CD4-positive, alpha-beta T cell (primary cell): Measurements from ENCODE around the gene TTC34. TPM values are rescaled to one million over a fixed set of nuclear protein-coding genes. Genes with fewer than 3 reads are reported as not detected.
A peak's percentile ranks its signal among the peaks of the same experiment; 100 is the strongest.

Experiments used
- ATAC-seq: fragments of 200-7000 bp; cut with Tn5 transposase; one replicate; pipeline ENCODE4 v1.10.0; 2022; ENCODE audit warnings: mild to moderate bottlenecking; ENCODE audit not compliant: poor library complexity
- CTCF ChIA-PET: fragments of 350-600 bp; sonication (Branson Sonifier 250); formaldehyde crosslinking; loops from one replicate; lab custom pipeline; 2021; ENCODE audit warnings: antibody characterized with exemption, inconsistent platforms; lab: Charles Lee
- POLR2A ChIA-PET: fragments of 350-600 bp; sonication (Branson Sonifier 250); formaldehyde crosslinking; loops from one replicate; lab custom pipeline; 2021; ENCODE audit warnings: antibody characterized with exemption, inconsistent platforms; lab: Charles Lee
- DNase-seq, 14 experiments: peaks; one replicate each; pipeline ENCODE4 v3.0.0-alpha.2; 2013 to 2020; ENCODE audit warnings: mixed read lengths in 2 of 14
- H3K27ac ChIP-seq, 2 donors: one replicate each; pipeline versions ENCODE4 v1.5.1 to v1.7.0; 2013; ENCODE audit warnings: low read length in 2 of 2, low read depth in 1 of 2, mild to moderate bottlenecking in 1 of 2
- H3K27me3 ChIP-seq, 2 experiments: 1 replicate in 1 of 2; 2 replicates in 1 of 2; pipeline versions ENCODE4 v1.6.1 to v1.7.0; 2013; ENCODE audit warnings: low read length in 2 of 2, control low read depth in 1 of 2, mild to moderate bottlenecking in 1 of 2, moderate library complexity in 1 of 2; ENCODE audit not compliant: insufficient read depth in 2 of 2, control insufficient read depth in 1 of 2
- H3K36me3 ChIP-seq: one replicate; pipeline ENCODE4 v1.6.1; 2013; ENCODE audit warnings: low read length, control low read depth; ENCODE audit not compliant: insufficient read depth
- H3K4me1 ChIP-seq: one replicate; pipeline ENCODE4 v1.6.1; 2013; ENCODE audit warnings: low read length, control low read depth; ENCODE audit not compliant: insufficient read depth
- H3K4me3 ChIP-seq: one replicate; pipeline ENCODE4 v1.5.1; 2013; ENCODE audit warnings: mild to moderate bottlenecking, low read length, moderate library complexity
- H3K9me3 ChIP-seq, 2 experiments: 1 replicate in 1 of 2; 2 replicates in 1 of 2; pipeline versions ENCODE4 v1.6.1 to v1.7.0; 2013; ENCODE audit warnings: low read length in 2 of 2, mild to moderate bottlenecking in 2 of 2, control low read depth in 1 of 2, moderate library complexity in 1 of 2; ENCODE audit not compliant: control insufficient read depth in 1 of 2, insufficient read depth in 1 of 2
- H3K27ac Mint-ChIP-seq: one replicate; pipeline ENCODE4 v1.8.0; 2020; ENCODE audit warnings: mixed read lengths
- H3K27me3 Mint-ChIP-seq: one replicate; pipeline ENCODE4 v1.8.0; 2021; ENCODE audit warnings: mixed read lengths
- H3K36me3 Mint-ChIP-seq: one replicate; pipeline ENCODE4 v1.8.0; 2021; ENCODE audit warnings: low read depth, mixed read lengths
- H3K4me1 Mint-ChIP-seq: one replicate; pipeline ENCODE4 v1.8.0; 2021; ENCODE audit warnings: low read depth, mixed read lengths
- H3K4me3 Mint-ChIP-seq: one replicate; pipeline ENCODE4 v1.8.0; 2020; ENCODE audit warnings: mild to moderate bottlenecking, mixed read lengths
- H3K9me3 Mint-ChIP-seq: one replicate; pipeline ENCODE4 v1.8.0; 2020; ENCODE audit warnings: mixed read lengths
- intact Hi-C, 2 experiments: fragments of 100-400 bp; cut with DNase I in 1 of 2; cut with micrococcal nuclease in 1 of 2; formaldehyde crosslinking; loops; one replicate each; pipeline versions ENCODE4 v1.15.1 to v1.9.0; 2023 to 2025; cut with DNase I, micrococcal nuclease
- total RNA-seq, 174 experiments: library from RNA in 2 of 174; stranded (reverse) in 2 of 174; gene quantifications; one replicate each; pipeline ENCODE4 v1.2.3 and lab custom pipeline; 2021 to 2026
- TF ChIP-seq, protein P1 (sequence below): fragments of 200-600 bp; IDR thresholded peaks from one replicate; pipeline ENCODE4 v1.8.0; 2022; ENCODE audit warnings: antibody characterized with exemption, mild to moderate bottlenecking

The TTC34 gene
- total RNA-seq, 2 experiments from 2014 or later = 1.3 TPM

DNA sequence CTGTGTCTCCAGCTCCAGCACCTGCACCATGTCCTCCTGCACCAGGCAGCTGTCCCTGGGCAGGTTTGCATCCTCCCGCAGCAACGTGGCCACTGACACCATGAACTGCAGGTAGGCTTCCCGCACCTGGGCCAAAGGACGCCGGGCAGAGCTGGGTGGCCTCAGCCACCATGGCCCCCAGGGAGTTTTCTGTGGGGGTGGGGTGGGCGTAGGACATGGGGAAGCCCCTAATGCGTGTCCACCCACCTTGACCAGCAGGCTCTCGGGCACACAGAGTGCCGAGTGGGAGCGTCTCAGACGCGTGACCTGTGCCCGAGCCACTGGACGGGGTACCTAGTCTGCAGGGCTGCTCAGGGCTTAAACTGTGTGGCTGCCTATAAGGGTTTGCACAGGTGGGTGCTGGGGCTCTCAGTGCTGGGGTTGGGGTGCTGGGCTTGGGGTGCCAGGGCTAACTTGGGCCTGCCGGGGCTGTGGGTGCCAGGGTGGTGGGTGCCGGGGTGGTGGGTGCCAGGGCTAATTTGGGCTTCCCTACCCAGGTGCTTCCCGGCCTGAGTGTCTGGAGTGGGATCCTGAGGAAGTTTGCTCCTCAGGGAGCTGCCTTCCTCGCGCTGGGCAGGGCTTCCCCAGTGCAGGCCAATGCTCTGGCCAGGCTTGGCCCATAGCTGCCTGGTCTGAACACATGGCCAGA lies 197.2 kb downstream of the TTC34 start:
- peak in 1 of 14 experiments; percentile 31 for DNase-seq
- H3K4me3 Mint-ChIP-seq = no peak overlapping the region
- H3K27me3 Mint-ChIP-seq = no peaks in the 10 kb centered on the region
- no peak overlapping the region for H3K4me3 ChIP-seq
- H3K9me3 Mint-ChIP-seq = no peaks in the 10 kb centered on the region
- no peak for ATAC-seq
- no peaks in the 10 kb centered on the region for H3K36me3 Mint-ChIP-seq
- H3K27ac Mint-ChIP-seq = no peak overlapping the region
- H3K27me3 ChIP-seq = no peaks in the 10 kb centered on the region
- CTCF ChIA-PET = no interaction called here
- H3K4me1 Mint-ChIP-seq = no peaks in the 10 kb centered on the region
- POLR2A ChIA-PET = no interaction called here
- intact Hi-C loops = no loop called here
- H3K9me3 ChIP-seq = peaks cover 0 to 4% of the 10 kb centered on the region in 2 experiments
- no peak overlapping the region for H3K27ac ChIP-seq
- no peaks in the 10 kb centered on the region for H3K36me3 ChIP-seq
- H3K4me1 ChIP-seq = no peaks in the 10 kb centered on the region
- TF ChIP-seq, protein P1, sequence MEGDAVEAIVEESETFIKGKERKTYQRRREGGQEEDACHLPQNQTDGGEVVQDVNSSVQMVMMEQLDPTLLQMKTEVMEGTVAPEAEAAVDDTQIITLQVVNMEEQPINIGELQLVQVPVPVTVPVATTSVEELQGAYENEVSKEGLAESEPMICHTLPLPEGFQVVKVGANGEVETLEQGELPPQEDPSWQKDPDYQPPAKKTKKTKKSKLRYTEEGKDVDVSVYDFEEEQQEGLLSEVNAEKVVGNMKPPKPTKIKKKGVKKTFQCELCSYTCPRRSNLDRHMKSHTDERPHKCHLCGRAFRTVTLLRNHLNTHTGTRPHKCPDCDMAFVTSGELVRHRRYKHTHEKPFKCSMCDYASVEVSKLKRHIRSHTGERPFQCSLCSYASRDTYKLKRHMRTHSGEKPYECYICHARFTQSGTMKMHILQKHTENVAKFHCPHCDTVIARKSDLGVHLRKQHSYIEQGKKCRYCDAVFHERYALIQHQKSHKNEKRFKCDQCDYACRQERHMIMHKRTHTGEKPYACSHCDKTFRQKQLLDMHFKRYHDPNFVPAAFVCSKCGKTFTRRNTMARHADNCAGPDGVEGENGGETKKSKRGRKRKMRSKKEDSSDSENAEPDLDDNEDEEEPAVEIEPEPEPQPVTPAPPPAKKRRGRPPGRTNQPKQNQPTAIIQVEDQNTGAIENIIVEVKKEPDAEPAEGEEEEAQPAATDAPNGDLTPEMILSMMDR = no peak

- no peak overlapping the region for H3K4me3 ChIP-seq
- no peaks in the 10 kb centered on the region for H3K27me3 Mint-ChIP-seq
- POLR2A ChIA-PET = no interaction called here
- TF ChIP-seq, protein P1 = no peak
- no peaks in the 10 kb centered on the region for H3K27me3 ChIP-seq
- no peaks in the 10 kb centered on the region for H3K36me3 ChIP-seq
- intact Hi-C loops = no loop called here
- H3K27ac Mint-ChIP-seq = no peak overlapping the region
- no peak overlapping the region for H3K27ac ChIP-seq
- peaks cover 0 to 4% of the 10 kb centered on the region in 2 experiments for H3K9me3 ChIP-seq
- H3K9me3 Mint-ChIP-seq = no peaks in the 10 kb centered on the region
- ATAC-seq = no peak
- no peaks in the 10 kb centered on the region for H3K36me3 Mint-ChIP-seq
- peak in 1 of 14 experiments; percentile 26 for DNase-seq
- CTCF ChIA-PET = no interaction called here
- H3K4me1 ChIP-seq = no peaks in the 10 kb centered on the region
- no peaks in the 10 kb centered on the region for H3K4me1 Mint-ChIP-seq
- no peak overlapping the region for H3K4me3 Mint-ChIP-seq
These were observed 197.9 kb downstream of the TTC34 start for GRCh38 chr1:2603521-2604155.

- DNase-seq (peak in 1 of 14 experiments; percentile 32), ATAC-seq (no peak)
- CTCF ChIA-PET = no interaction called here
- H3K27me3 ChIP-seq = no peaks in the 10 kb centered on the region
- H3K27ac Mint-ChIP-seq = no peak overlapping the region
- H3K4me3 ChIP-seq = no peak overlapping the region
- H3K9me3 Mint-ChIP-seq = no peaks in the 10 kb centered on the region
- H3K27me3 Mint-ChIP-seq = no peaks in the 10 kb centered on the region
- peaks cover 0 to 4% of the 10 kb centered on the region in 2 experiments for H3K9me3 ChIP-seq
- no peaks in the 10 kb centered on the region for H3K4me1 ChIP-seq
- TF ChIP-seq, protein P1 = no peak
- H3K36me3 ChIP-seq = no peaks in the 10 kb centered on the region
- POLR2A ChIA-PET = no interaction called here
- intact Hi-C loops = no loop called here
- no peaks in the 10 kb centered on the region for H3K36me3 Mint-ChIP-seq
- H3K27ac ChIP-seq = no peak overlapping the region
- no peaks in the 10 kb centered on the region for H3K4me1 Mint-ChIP-seq
- no peak overlapping the region for H3K4me3 Mint-ChIP-seq
These were observed 198.5 kb downstream of the TTC34 start for GRCh38 chr1:2602866-2603520.
